Right lobe of liver (tissue), 6 donors: ENCODE data around the gene SSH2. TPM values are rescaled to one million over a fixed set of nuclear protein-coding genes. Genes with fewer than 3 reads are reported as not detected.

Source experiments
- ATAC-seq, 4 donors: fragments of 200-7000 bp; cut with Tn5 transposase; one replicate each; pipeline ENCODE4 v1.9.1; 2020; ENCODE audit warnings: mild to moderate bottlenecking in 4 of 4, moderate library complexity in 4 of 4
- DNase-seq, 3 donors: peaks; one replicate each; pipeline ENCODE4 v3.0.0-alpha.2; 2020
- H3K27ac ChIP-seq, 3 donors: fragments of 200-600 bp; one replicate each; pipeline ENCODE4 v1.8.0; 2022
- H3K27me3 ChIP-seq, 2 donors: fragments of 200-600 bp; one replicate each; pipeline ENCODE4 v1.8.0; 2022
- H3K36me3 ChIP-seq, 4 donors: fragments of 200-600 bp; sonication (generic) in 1 of 4; one replicate each; pipeline versions ENCODE4 v1.5.1 to v1.8.0; 2017 to 2022; ENCODE audit warnings: control low read depth in 1 of 4
- H3K4me1 ChIP-seq, 4 donors: fragments of 200-600 bp; sonication (generic) in 1 of 4; one replicate each; pipeline versions ENCODE4 v1.5.1 to v1.8.0; 2017 to 2022; ENCODE audit warnings: control low read depth in 1 of 4
- H3K4me3 ChIP-seq, 3 donors: fragments of 200-600 bp; one replicate each; pipeline ENCODE4 v1.8.0; 2022
- H3K9me3 ChIP-seq, 4 donors: fragments of 200-600 bp; sonication (generic) in 1 of 4; one replicate each; pipeline versions ENCODE4 v1.5.1 to v1.8.0; 2017 to 2022; ENCODE audit warnings: control low read depth in 1 of 4
- POLR2A ChIP-seq: fragments of 450-650 bp; IDR thresholded peaks from one replicate; pipeline ENCODE4 v1.6.1; 2017; ENCODE audit warnings: antibody characterized with exemption, mild to moderate bottlenecking
- WGBS: methylation state at CpG from one replicate; pipeline ENCODE4 v1.1.6; 2018; ENCODE audit warnings: low coverage, low lambda C conversion rate; ENCODE audit not compliant: insufficient coverage; ENCODE audit errors: missing lambda C conversion rate; 5-methylcytosine and 5-hydroxymethylcytosine counted together
- intact Hi-C, 2 donors: fragments of 100-400 bp; cut with DNase I; formaldehyde crosslinking; loops; one replicate each; pipeline versions ENCODE4 v1.11.2 to v1.14.1; 2022
- long read RNA-seq: library from polyadenylated mRNA; unstranded; transcript quantifications from one replicate; pipeline ENCODE4 v2.0.0, GENCODE V29; 2019
- total RNA-seq, 6 experiments: library from RNA; depleted of rRNA in 2 of 6; stranded (reverse); fragments of >200 nt in 2 of 6; fragmentation: NEBNext Ultra II Directional in 3 of 6; extraction: Animal tissue kit (Norgen Biotek cat#: 25700) in 3 of 6; gene quantifications; one replicate each; pipeline versions ENCODE4 v1.1.0 to v1.2.4, GENCODE V29; 2016 to 2023
- TF ChIP-seq, protein P1 (sequence below), 4 donors: fragments of 200-600 bp in 3 of 4; fragments of 450-650 bp in 1 of 4; IDR thresholded peaks; one replicate each; pipeline versions ENCODE4 v1.5.1 to v1.8.0; 2016 to 2022; ENCODE audit warnings: antibody characterized with exemption in 4 of 4, mild to moderate bottlenecking in 2 of 4
- donor health status: DM: no; HTN: yes; CAD: no.
- donor health status: DM: no; HTN: no; CAD: no.
- donor health status: DM: no; HTN: no; CAD: no.
- donor health status: DM: no; HTN: yes; CAD: no.
- donor health status: DM: no; HTN: yes; CAD: no.

The SSH2 gene, protein sequence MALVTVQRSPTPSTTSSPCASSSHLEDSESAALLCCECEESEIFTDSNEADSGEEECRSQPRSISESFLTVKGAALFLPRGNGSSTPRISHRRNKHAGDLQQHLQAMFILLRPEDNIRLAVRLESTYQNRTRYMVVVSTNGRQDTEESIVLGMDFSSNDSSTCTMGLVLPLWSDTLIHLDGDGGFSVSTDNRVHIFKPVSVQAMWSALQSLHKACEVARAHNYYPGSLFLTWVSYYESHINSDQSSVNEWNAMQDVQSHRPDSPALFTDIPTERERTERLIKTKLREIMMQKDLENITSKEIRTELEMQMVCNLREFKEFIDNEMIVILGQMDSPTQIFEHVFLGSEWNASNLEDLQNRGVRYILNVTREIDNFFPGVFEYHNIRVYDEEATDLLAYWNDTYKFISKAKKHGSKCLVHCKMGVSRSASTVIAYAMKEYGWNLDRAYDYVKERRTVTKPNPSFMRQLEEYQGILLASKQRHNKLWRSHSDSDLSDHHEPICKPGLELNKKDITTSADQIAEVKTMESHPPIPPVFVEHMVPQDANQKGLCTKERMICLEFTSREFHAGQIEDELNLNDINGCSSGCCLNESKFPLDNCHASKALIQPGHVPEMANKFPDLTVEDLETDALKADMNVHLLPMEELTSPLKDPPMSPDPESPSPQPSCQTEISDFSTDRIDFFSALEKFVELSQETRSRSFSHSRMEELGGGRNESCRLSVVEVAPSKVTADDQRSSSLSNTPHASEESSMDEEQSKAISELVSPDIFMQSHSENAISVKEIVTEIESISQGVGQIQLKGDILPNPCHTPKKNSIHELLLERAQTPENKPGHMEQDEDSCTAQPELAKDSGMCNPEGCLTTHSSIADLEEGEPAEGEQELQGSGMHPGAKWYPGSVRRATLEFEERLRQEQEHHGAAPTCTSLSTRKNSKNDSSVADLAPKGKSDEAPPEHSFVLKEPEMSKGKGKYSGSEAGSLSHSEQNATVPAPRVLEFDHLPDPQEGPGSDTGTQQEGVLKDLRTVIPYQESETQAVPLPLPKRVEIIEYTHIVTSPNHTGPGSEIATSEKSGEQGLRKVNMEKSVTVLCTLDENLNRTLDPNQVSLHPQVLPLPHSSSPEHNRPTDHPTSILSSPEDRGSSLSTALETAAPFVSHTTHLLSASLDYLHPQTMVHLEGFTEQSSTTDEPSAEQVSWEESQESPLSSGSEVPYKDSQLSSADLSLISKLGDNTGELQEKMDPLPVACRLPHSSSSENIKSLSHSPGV (N-terminal part only)
- total RNA-seq: 10 to 100 TPM in 4 of 6 experiments, 1 to 10 TPM in 2; 8.0 to 12.7 (median 10.5) TPM
- long read RNA-seq, partial matches to known transcripts: 0 of 2 reads
- long read RNA-seq, other reads (novel, unspliced or antisense): 1 of 2 reads

DNA sequence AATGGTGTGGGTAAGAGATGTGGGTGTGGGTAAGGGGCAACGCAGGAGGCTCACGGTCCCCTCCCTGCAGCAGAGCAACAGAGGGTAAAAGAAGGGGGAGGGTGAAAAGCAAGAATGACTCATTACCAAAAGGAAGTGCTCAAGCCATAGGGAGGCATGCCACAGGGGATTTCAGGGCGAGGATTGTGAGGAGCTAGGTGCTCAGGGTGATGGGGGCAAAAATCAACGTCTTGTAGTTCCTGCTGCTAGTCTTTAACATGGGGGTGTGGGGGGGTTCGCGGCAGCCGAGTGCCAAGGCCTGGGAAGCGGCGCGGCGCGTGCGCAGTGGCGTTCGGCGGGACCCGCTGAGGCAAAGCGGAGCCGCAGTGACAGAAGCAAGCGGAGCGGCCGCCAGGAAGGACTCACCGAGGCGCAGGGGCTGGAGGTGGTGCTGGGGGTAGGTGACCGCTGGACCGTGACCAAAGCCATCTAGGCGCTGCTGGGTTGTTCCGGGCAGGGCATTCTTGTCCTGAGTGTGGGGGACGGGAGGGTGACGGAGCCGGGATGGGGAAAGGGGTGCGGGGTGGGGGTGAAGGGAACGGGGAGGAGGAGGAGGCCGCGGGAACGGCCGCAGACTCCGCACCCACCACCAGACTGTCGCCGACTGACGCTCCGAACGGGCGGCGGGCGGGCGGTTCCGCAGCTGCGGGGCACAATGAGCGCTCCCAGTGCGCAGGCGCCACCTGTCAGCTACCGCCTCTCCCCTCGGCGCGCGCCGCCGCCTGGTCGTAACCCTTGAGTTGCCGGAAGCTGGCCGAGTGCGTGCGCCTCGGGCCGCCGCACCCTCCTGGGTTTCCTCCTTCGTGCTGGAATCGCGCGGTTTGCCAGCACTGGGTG lies at the start of gene SSH2:
SSH2 (minus strand) TSS at position 696 of the 876 bp plus-strand sequence; CDS start at position 468, 228 bp downstream.
- intact Hi-C loops: loop anchor here in 1 of 2 donors (5.0 kb wide), 1 partner anchor 122 kb away; no protein-coding TSS in a partner anchor
- ATAC-seq (peak; percentile 88 to 93 (median 92)), DNase-seq (peak; percentile 91 to 93 (median 92))
- peaks cover 0 to 17% (median 3%) of the 10 kb centered on the region in 4 donors for H3K4me1 ChIP-seq
- H3K4me3 ChIP-seq: peak within 1 kb of the TSS; percentile 69 to 79 (median 71)
- H3K27ac ChIP-seq: peak within 1 kb of the TSS; percentile 46 to 84 (median 75)
- WGBS: 0% methylated on average over 25 of the region's 71 CpGs
- H3K27me3 ChIP-seq: no peaks in the 10 kb centered on the region
- H3K36me3 ChIP-seq: no peaks in the 10 kb centered on the region
- TF ChIP-seq, protein P1, sequence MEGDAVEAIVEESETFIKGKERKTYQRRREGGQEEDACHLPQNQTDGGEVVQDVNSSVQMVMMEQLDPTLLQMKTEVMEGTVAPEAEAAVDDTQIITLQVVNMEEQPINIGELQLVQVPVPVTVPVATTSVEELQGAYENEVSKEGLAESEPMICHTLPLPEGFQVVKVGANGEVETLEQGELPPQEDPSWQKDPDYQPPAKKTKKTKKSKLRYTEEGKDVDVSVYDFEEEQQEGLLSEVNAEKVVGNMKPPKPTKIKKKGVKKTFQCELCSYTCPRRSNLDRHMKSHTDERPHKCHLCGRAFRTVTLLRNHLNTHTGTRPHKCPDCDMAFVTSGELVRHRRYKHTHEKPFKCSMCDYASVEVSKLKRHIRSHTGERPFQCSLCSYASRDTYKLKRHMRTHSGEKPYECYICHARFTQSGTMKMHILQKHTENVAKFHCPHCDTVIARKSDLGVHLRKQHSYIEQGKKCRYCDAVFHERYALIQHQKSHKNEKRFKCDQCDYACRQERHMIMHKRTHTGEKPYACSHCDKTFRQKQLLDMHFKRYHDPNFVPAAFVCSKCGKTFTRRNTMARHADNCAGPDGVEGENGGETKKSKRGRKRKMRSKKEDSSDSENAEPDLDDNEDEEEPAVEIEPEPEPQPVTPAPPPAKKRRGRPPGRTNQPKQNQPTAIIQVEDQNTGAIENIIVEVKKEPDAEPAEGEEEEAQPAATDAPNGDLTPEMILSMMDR (IDR thresholded peaks at IDR 0.05): no peak
- peak; percentile 66 for TF ChIP-seq POLR2A
- H3K9me3 ChIP-seq: no peaks in the 10 kb centered on the region

DNA sequence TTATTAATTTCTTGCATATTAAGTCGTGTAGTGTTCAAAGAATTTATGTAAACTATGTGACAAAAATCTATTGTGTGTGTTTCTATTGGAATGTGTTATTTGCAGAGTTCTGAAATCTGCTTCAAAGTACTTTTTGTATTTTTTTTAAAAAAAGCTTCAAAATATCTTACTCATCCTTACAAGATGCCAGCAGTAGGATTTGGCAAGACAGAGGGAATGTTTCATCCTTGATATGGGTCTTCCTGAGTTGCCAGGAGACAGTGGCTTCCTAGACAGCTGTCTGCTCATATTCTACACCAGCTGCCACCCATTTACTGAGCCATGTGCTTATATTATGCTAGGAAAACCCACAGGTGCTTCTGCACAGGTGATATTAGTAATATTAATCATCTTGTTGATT lies 47.8 kb upstream of the SSH2 start:
- intact Hi-C loops: no loop called here
- no peaks in the 10 kb centered on the region for H3K27me3 ChIP-seq
- DNase-seq: no peak
- H3K4me1 ChIP-seq: no peaks in the 10 kb centered on the region
- no peaks in the 10 kb centered on the region for H3K36me3 ChIP-seq
- H3K4me3 ChIP-seq: no peak overlapping the region
- H3K27ac ChIP-seq: no peak overlapping the region
- TF ChIP-seq, protein P1 (IDR thresholded peaks at IDR 0.05): no peak
- no peak for TF ChIP-seq POLR2A
- ATAC-seq: no peak
- 52% methylated on average over 1 of the region's 1 CpG for WGBS
- H3K9me3 ChIP-seq: no peaks in the 10 kb centered on the region

DNA sequence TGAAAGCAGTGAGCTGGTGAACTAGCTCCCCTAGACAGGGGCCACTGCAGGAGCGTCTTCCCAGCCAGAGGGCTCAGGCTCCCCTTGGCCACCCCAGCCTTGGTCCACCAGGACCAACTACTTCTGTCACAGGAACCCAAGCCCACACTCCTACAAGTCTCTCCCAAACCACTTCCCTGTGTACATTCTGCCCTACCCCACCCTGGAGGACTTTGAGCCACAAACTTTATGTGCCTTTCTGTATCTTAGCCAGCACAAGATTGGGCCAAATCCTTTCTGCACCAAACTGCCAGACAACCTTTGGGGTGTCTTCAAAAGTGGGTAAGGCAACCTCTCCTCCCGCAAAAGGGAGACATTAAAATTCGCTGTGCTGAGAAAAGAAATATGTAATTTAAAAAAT lies 43.0 kb upstream of the SSH2 start:
- ATAC-seq: no peak

More for the DNA sequence above, 43.0 kb upstream of the SSH2 start:
- TF ChIP-seq, protein P1 (IDR thresholded peaks at IDR 0.05): no peak
- no peak for TF ChIP-seq POLR2A
- Histone ChIP-seq H3K4me3 (no peak overlapping the region), H3K9me3 (no peaks in the 10 kb centered on the region), H3K4me1 (no peaks in the 10 kb centered on the region), H3K27me3 (no peaks in the 10 kb centered on the region), H3K27ac (no peak overlapping the region), H3K36me3 (no peaks in the 10 kb centered on the region)
- intact Hi-C loops: no loop called here
- whole genome bisulfite sequencing: 93% methylated on average over 2 of the region's 3 CpGs
- DNase-seq: no peak
